NB4 (cell line): Measurements from ENCODE around the gene NEK1.
"Not testable (repeated sequence)": the region's sequence is repeated elsewhere in the genome, so short reads cannot be mapped to it uniquely, and the experiment has no call there.

Source experiments
- CTCF ChIP-seq: IDR thresholded peaks from one replicate; pipeline ENCODE4 v1.5.1; 2012; ENCODE audit warnings: low read depth, low read length
- MYC ChIP-seq: IDR thresholded peaks from 2 replicates; pipeline ENCODE4 v1.6.1; 2011; ENCODE audit warnings: low read depth, low read length
- POLR2A ChIP-seq: IDR thresholded peaks from 2 replicates; pipeline ENCODE4 v1.6.1; 2011; ENCODE audit warnings: mild to moderate bottlenecking; ENCODE audit not compliant: insufficient read length; ENCODE audit errors: extremely low read depth
- TF ChIP-seq, protein P1 (sequence below): IDR thresholded peaks from 2 replicates; pipeline ENCODE4 v1.6.1; 2011; ENCODE audit warnings: low read depth, low read length

GRCh38 chr4:169494234-169494633, 118.1 kb downstream of the NEK1 start:
- TF ChIP-seq POLR2A, CTCF, MYC: not testable (repeated sequence)
- TF ChIP-seq, protein P1, sequence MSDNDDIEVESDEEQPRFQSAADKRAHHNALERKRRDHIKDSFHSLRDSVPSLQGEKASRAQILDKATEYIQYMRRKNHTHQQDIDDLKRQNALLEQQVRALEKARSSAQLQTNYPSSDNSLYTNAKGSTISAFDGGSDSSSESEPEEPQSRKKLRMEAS: not testable (repeated sequence)
